Measurements from ENCODE around the gene PRKCA.
A peak's percentile ranks its signal among the peaks of the same experiment; 100 is the strongest.
"Not testable (repeated sequence)": the region's sequence is repeated elsewhere in the genome, so short reads cannot be mapped to it uniquely, and the experiment has no call there.

PRKCA gene

GRCh38 chr17:66386498-66387351, 84.3 kb downstream of the PRKCA start:
- DNase-seq (ENCODE audit: low spot score): peak; percentile 32

GRCh38 chr17:66387392-66387981, 85.1 kb downstream of the PRKCA start:
- DNase-seq (ENCODE audit: low spot score): no peak

DNA sequence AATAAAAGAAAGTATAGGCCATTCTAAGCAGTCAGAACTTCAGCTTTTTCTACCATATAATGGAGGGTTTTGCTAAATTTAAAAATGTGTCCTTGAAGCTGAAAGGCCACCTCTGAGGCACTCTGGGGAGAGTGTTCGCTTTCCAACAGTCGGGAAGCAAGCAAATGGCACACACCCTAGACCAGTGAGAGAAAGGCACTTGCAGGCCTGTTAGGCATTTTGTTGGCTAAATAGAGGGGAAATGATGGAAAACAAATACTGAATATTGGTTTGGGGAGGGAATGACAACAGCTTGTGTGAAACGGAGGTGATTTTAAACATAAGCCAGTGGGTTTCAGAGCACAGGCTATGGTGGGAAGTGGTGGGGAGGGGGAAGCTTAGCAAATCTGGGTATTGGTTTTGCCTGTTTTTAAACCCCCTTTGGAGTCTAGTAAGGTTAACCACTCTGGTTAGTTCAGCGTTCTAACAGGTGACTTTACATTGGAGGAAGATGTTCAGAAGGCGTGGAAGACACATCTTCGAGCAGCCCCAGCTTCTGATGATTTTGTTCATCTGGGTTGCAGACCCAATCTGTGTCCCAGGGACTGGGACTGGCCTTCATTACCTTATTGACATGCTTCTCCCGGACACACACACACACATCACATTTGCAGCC, 90.5 kb downstream of the PRKCA start:
- no peak for DNase-seq (ENCODE audit: low spot score)

DNA sequence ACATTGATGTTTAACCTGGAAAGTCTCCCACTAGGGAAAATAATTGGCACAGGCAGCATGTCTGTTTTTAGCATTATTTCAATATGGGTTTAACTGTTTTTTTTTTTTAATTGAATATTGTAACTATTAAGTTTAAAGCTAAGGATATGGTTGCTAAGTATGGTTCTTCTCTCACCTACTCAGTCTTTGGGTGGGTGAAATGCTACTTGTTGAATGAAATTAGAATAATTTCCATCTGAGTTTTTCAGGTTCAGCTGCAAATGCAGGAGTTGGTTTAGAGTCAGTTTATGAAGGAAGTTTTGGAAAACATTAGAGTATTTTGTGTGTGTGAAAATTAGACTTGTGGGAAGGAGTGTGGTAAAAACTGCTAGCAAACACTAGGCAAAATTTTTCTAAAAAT, 93.5 kb downstream of the PRKCA start:
- no peak for DNase-seq (ENCODE audit: low spot score)

DNA sequence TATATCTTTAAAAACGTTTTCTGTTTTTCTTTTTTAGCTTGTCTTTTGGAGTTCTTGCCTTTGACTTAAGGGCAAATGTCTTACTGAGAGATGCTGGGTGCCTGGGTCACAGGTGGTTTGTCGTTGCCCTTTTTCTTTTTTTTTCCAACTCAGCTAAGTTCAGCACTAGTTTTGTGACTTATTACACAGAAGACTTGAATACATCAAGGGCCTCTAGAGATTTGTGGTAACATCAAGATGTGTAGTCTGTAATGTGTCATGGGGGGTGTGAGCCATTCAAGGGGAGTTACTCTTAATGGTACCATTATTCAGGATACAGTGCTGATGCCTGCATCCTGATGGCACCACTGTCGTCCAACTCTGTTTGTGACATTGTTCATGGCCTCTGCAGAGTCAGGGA, 95.1 kb downstream of the PRKCA start:
- no peak for DNase-seq (ENCODE audit: low spot score)

DNA sequence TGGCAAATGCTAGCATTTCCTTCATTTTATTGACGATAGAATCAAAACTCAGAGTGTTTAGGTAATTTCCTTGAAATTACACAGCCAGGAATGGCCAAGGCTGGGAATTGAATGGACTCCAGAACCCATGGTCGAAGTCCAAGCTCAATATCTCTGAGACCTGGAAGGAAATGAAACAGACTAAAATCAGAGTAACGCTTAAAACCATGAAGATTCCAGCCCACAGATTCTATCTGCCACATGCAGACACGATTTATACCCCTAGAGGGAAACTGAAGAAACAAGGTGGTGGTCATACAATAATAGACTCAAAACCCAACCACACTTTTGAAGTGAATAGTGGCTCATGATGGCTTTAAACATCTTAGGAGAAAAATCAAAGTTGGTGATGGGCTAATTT, 95.6 kb downstream of the PRKCA start:
- DNase-seq (ENCODE audit: low spot score): no peak

- DNase-seq (ENCODE audit: low spot score): no peak
Observed at GRCh38 chr17:66398617-66399016, 96.2 kb downstream of the PRKCA start.

DNA sequence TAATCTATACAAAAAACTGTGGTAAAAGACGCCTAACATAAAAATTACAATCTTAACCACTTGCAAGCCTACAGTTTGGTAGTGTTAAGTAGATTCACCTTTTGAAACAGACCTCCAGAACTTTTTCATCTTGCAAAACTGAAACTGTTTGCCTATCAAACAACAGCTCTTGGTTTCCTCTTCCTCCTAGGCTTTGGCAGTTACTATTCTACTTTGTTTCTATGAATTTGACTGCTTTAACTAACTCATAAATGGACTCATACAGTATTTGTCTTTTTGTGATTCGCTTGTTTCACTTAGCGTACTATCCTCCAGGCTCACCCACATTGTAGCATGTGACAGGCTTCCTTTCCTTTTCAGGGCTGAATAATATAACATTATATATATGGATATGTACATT, 97.0 kb downstream of the PRKCA start:
- no peak for DNase-seq (ENCODE audit: low spot score)

DNA sequence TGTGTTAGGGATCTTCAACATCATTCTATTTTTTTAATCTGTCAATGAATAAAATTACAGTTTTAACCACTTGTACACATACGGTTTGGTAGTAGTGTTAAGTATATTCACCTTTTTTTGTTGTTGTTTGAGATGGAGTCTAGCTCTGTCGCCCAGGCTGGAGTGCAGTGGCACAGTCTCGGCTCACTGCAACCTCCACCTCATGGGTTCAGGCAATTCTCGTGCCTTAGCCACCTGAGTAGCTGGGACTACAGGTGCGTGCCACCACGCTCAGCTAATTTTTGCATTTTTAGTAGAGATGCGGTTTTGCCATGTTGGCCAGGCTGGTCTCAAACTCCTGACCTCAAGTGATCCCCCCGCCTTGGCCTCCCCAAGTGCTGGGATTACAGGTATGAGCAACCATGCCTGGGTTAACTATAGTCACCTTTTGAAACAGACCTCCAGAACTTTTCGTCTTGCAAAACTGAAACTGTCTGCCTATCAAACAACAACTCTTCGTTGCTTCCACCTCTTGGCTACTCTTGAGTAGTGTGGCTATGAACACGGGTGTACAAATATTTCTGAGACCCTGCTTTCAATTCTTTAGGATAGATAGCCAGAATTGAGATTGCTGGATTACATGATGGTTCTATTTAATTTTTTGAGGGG, 97.8 kb downstream of the PRKCA start:
- not testable (repeated sequence) for DNase-seq (ENCODE audit: low spot score)

DNA sequence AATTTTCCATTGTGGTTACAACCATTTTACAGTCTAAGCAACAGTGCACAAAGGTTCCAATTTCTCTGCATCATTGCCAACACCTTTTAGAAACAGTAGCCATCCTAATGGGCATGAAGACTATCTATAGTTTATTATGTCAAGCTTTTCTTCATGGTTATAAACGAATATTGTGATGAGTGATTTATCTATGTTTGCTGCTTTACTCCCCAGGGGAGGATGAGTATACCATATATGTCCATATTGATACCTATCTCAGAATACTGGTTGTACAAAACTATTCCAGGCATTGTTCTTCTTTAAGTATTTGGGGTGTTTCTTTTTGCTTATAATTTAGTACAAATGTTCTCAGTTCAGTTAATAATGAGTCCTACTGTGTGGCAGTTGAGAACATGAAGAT, 98.3 kb downstream of the PRKCA start:
- DNase-seq (ENCODE audit: low spot score): no peak

DNA sequence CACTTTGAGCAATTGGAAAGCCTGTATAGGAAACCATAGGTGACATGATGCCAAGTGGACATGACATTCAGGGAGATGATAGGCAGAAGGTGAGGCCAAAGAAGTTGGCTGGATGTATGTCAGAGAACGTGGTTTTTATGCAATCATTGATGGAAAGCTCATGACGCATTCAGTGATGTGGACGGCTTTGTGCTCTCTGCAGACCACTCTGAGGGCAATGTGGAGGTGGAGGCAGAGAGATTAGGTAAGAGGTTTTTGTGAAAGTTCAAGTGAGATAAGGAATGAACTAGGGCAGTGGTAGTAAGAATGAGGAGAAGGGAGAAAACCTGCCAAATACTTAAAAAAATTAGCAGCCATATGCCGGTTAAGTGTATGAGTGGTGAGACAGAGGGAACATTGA, 99.0 kb downstream of the PRKCA start:
- no peak for DNase-seq (ENCODE audit: low spot score)

DNA sequence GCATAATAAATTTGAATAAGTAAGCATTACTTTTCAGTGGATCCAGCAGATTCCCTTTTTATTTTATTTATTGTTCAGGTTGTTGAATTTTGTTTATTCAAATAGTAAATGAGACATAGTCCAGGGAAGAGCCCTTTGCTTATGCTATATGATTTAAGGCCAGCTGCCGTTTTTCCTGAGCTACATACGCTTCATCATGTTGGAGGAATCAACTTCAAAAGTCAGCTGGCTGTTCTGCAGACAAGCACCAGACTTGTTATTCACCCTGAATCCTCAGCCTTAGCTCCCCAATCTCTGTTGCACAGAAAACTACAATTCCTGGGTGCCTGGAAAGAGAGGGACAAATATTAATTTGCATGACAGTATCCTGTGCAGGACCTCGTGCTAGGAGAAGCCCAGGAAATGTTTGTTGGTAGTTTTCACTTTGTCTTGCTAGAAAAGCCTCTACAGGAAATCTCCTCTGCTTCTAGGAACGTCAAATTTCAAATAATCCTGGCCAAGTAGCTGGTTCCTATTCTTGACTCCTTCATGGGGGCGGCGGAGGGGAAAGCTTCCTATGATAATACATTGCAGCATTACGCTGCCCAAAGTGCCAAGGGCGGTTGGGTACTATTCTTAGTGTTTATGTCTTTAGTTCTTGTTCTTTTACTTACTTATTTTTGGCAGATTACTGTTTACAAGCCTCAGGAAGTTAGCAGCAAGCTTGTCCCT, 101.6 kb downstream of the PRKCA start:
- DNase-seq (ENCODE audit: low spot score): no peak

GRCh38 chr17:66405836-66406677, 103.6 kb downstream of the PRKCA start:
- DNase-seq (ENCODE audit: low spot score): no peak

GRCh38 chr17:66406701-66407644, 104.6 kb downstream of the PRKCA start:
- DNase-seq (ENCODE audit: low spot score): no peak

DNA sequence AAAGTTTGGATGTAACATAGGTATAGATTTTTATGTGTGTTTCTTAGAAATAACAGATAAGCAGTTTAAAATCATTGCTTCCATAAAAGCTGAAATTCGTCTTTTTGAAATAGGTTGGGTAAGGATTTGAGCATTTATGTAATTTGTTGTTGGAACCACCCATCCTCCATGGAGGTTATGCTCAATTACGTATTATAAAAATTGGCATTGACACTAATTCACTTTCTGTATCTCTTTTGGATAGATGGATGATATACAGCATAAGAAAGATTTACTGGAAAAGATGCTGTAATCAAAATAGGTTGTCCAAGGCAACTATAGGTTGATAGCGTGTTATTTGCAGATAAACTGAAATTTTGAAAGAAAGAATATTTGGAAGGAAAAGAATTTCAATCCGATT, 105.5 kb downstream of the PRKCA start:
- DNase-seq (ENCODE audit: low spot score): no peak

DNA sequence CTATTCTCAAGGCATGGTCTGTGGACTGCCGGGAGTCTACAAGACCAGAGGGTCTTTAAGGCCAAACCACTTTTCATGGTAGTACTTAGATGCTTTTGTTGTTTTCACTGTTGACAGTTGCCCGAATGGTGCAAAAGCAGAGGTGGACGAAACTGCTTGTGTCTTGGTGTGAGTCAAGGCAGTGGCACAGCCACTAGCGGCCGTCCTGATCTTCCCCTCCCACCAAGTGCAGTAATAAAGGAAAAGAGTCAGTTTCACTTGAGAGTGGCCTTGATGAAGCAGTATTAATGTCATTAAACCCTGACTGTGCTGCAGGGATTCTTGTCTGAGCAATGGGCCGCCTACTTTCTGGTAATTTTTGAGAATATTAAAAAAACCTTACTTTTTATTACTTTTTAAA, 109.1 kb downstream of the PRKCA start:
- no peak for DNase-seq (ENCODE audit: low spot score)

DNA sequence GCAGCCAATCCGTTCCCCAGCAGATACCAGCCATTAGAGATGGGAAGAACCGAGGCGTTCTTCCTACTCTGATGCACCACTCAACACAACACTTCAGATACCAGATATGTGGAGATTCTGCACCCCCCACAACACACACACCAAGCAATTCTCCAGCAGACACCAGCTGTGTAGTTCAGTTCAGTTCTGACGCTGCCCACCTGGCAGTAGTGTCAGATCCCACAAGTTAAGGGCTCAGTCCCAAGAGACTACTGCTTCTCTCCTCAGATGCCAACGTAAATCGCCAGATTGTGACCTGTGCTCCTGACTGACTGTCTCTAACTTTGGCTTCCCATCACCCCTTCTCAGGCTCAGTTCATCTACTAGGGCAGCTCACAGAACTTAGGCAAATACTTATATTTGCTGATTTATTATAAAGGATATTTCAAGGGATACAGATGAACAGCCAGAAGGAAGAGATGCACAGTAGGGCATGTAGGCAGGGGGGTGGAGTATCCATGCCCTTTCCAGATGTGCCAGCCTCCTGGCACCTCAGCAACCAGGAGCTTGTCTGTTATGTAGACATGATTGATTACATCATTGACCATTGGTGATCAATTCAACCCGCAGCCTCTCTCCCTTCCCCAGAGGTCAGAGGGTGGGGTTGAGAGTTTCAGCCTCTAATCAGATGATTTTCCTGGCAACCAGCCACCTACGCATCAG, 110.6 kb downstream of the PRKCA start:
- no peak for DNase-seq (ENCODE audit: low spot score)

DNA sequence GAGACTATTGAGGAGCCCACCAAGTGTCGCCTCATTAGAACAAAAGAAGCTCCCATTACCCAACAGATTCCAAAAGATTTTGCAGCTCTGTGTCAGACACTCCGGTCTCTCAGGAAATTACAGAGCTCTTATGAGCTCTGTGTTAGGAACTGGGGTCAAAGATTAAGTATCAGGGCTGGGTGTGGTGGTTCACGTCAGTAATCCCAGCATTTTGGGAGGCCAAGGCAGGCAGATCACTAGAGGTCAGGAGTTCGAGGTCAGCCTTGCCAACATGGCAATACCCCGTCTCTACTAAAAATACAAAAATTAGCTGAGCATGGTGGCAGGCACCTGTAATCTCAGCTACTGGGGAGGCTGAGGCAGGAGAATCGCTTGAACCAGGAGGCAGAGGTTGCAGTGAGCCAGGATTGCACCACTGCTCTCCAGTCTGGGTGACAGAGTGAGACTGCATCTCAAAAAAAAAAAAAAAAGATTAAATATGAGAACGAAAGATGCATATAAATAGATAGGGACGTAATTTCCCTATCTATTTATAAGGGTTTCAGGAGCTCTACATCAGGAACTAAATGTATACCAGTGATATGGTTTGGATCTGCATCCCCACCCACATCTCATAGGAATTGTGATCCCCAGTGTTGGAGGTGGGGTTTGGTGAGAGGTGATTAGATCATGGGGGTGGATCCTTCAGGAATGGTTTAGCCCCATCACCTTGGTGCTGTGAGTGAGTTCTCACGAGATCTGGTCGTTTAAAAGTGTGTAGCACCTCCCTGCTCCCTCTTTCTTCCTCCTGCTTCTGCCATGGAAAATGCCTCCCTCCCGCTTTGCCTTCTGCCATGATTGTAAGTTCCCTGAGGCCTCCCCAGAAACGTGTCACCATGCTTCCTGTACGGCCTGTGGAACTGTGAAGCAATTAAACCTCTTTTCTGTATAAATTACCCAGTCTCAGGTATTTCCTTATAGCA, 111.4 kb downstream of the PRKCA start:
- DNase-seq (ENCODE audit: low spot score): no peak

Measured in HuH-7.5 (cell line).